ENCODE results near the gene PLD1.

GRCh38 chr3:171813278-171813896 lies 3.1 kb upstream of the PLD1 start:
- TF ChIP-seq CTCF (IDR thresholded peaks at IDR 0.05) = no peak
- TF ChIP-seq POLR2A (IDR thresholded peaks at IDR 0.05) = no peak

All from right lobe of liver (tissue), 4 donors.